GM19438 (cell line): ENCODE results near the gene NPTX1.

Source experiments
- ATAC-seq: cut with Tn5 transposase; IDR thresholded peaks from one replicate; pipeline ENCODE4 v1.9.1; 2021; ENCODE audit warnings: low read depth; ENCODE audit not compliant: unreplicated experiment

The NPTX1 gene

GRCh38 chr17:80463784-80464400 is 12.5 kb downstream of the NPTX1 start:
- ATAC-seq = no peak

DNA sequence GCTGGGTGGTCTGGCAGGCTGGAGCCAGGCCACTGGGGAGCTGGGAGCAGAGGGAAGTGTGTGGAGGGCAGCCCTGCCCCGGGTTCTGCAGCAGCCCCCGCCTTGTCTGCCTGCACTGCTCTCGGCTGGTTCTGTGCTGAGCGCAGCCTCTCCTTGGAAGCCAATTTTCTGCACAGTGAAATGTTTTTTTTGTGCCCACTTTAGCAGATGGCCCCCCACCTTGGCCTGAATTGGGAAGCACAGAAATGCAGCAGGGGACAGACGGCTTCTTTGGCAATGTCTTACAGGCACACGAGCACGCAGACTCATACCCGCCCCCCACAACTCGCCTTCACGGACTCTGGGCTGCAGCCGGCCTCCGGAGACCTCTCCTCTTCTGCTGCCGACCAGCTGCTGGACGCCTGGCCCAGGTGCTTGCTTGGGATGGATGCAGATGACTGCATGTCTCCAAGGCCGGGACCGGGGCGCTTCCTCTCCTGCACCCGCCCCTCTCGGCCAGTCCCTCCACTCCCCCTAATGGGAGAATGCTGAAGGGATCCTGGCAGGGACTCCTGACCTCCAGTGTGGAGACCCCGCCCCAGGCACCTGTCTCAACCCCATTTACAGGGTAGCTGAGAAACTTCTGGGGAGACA is 14.8 kb downstream of the NPTX1 start:
- no peak for ATAC-seq

DNA sequence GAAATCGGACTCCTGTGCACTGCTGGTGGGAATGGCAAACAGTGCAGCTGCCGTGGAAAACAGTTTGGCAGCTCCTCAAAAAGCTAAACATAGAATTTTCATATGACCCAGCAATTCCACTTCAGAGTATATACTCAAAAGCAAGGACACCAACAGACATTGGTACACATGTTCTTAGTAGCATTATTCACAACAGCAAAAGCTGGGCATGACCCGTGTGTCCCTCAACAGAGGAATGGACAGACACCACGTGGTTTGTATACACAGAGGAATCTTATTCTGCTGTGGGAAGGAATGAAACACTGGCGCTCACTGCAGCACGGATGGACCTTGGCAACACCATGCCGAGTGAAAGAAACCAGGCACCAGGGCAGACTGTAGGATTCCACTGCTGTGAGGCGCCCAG is 16.0 kb downstream of the NPTX1 start:
- ATAC-seq = no peak

DNA sequence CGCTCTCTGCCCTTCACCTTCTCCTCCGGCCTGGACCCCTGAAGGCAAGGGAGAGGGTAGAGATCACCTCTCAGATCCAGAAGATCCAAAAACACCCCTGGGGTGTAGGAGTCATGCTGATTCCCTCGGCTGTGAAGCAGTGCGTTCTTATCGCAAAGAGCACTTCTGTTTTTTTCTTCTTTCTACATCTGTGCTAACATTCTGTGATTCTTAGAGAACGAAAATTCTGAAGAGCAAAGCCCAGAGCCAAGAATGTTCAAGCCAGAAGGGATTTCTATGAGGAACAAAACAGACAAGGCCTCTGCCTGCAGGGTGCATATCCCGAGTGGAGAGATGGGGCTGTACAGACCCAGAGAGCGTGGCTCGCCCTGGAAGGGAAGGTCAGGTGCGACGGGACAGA is 17.2 kb downstream of the NPTX1 start:
- ATAC-seq = no peak

GRCh38 chr17:80458016-80458415 is 18.4 kb downstream of the NPTX1 start:
- no peak for ATAC-seq

- ATAC-seq = no peak
These were observed 19.1 kb downstream of the NPTX1 start for GRCh38 chr17:80457236-80457856.

DNA sequence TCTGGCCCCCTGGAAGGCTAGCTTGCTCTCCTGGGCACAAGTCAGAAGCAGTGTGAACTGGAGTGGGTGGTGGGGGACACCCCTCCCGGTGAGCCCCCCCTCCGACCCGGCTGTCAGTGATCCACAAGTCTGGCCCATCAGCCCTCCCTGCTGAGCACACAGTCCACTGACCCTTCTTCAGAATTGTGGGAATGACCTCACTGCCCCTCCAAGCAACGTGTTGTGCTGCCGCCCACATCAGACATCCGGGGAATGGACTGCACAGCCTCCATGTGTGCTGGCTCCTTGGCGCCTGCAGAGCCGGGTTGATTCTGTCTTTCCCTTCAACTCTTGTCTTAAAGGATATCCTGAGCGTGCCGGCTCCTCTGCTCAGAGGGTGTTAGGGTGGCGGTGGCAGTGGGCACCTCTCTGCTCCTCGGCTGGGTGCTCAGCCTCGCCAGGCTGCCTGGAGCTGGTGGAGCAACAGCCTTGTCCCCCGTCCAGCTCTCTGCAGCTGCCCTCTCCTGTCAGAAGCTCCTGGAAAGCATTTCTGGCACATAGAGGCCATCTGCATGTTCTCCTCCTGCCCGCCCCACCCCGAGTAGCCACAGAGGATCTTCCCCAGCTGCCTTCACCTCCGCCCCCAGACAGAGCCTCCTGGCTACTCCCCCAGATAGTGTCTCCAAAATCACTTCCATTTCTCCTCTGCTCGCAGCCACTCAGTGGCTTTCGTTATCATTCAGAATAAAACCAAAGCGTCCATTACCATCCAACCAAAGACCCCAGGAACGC is 19.8 kb downstream of the NPTX1 start:
- ATAC-seq = no peak

DNA sequence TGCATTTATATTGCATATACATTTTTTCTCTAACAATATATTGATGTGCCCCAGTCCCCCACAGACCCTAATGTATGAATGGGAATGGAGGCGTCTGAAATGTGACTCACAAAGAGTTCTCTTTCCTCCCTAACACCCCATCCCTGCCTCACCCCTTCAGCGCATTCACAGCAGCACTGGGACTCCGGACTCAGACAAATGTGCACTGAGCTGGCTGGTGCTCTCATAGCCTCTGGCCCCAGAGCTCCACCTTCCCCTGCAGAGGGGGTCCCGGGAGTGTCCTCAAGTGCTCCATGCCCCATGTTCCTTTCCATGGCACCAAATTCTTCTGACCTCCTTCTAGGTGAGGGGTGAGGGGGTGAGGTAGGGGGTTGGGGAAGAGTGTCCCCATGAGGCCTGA is 20.6 kb downstream of the NPTX1 start:
- ATAC-seq = no peak

- ATAC-seq = peak; percentile 18
These were observed 21.1 kb downstream of the NPTX1 start for GRCh38 chr17:80455336-80455710.

GRCh38 chr17:80454557-80455335 is 21.7 kb downstream of the NPTX1 start:
- peak; percentile 91 for ATAC-seq

GRCh38 chr17:80453998-80454556 is 22.3 kb downstream of the NPTX1 start:
- ATAC-seq = no peak

DNA sequence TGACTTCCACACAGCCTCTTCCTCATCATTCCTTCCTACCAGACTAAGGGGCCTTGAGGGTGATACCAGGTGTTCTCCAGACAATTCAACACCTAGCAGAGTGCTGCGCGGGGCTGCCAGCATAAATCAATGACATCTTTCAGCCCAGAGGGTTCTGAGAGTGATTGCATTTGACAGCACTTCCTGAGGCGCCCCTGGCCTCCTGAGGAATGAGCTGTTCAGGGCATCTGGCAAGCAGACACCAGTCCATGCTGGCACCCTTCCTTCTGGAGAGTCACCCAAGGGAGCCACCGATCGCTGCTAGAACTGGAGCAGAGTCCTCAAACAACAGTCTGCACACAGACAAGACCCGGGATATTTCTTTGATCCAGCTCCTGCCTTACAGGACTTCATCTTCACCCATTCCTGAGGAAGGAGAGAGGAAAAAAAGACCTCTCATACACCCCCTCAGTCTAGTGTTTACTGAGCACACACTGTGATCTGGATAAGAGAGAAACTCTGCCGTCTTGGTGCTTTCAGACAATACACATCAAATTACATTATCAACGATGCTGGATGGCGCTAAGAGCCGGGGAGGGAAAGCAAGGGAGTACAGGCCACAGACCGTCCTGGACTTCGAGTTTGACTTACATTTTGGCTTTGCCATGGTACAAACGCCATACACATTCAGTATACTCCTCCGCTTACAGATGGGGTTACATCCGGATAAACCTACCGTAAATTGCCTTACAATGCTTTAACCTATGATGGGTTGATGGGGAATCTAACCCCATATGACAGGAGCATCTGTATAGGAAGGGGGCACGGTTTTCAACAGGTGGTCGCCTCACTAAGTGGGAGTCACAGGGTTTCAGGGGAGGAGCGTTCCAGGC is 23.0 kb downstream of the NPTX1 start:
- ATAC-seq = no peak

- ATAC-seq = no peak
These were observed 24.1 kb downstream of the NPTX1 start for GRCh38 chr17:80452173-80452915.

DNA sequence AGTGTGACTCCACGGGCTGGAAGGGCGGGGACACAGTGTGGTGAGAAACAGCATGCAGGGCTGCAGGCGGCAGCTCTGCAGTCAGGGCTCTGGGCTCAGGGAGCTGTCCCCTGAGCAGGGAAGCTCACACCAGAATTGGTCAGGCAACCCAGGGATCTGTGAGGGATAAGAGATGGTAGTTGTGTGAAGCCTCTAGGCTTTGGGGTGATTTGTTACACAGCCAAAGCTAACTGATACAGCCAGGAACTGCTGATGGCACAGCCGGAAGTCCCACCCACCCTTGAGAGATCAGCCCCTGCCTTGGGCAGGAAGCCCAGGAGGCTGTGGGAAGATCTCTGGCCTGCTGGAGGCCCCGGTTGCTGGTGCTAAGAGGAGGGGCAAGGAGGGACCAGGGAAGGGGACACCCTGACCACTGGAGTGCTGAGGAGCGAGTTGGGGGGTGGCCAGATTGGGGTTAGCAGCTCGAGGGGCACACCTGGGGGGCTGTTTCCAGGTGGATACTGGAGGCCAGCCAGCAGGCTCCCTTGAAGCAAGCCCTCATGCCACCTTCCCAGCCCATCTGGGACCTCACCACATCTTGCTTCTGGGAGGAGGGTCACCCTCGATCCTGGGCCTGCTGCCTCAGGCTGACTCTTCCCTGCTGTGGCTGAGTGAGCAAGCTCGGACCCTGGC is 25.2 kb downstream of the NPTX1 start:
- no peak for ATAC-seq

DNA sequence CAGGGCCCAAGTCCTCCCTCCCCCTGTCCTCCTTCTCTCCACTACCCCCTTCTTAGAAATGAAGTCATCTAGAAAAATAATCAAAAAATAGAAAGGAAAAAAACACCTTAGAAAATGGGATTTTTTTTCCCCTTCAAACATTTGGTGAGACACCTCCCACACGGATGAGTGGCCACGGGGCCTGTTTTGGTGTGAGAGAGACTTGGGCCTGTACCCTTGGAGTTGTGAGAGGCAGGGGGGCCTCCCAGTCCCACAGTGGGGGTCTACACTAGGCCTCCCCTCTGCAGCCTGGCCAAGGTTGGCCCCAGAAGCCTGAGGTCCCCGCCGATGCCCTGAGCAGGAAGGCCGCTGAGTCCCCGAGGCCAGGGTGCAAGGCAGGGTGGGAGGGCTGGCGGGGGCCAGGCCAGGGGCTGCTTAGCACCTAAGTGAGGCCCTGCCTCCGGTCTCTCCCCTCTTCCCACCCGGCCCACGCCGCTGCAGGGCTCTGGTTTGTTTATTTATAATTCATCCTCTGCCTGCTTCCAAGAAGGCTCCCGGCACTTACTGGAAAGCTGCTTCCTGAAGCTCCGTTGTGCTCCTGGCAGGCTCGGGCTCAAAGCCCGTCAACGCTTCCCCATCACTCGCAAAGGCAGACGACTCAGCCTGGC is 26.4 kb downstream of the NPTX1 start:
- ATAC-seq = no peak

GRCh38 chr17:80449194-80449929 is 27.0 kb downstream of the NPTX1 start:
- ATAC-seq = no peak

- ATAC-seq = no peak
These were observed 28.6 kb downstream of the NPTX1 start for GRCh38 chr17:80447790-80448189.
